GM21447 (cell line): Measurements from ENCODE around the gene TBC1D14.
"Not testable (repeated sequence)": the region's sequence is repeated elsewhere in the genome, so short reads cannot be mapped to it uniquely, and the experiment has no call there.

ENCODE experiments used
- ATAC-seq: cut with Tn5 transposase; IDR thresholded peaks from one replicate; pipeline ENCODE4 v1.9.1; 2021; ENCODE audit not compliant: unreplicated experiment

The TBC1D14 gene

DNA sequence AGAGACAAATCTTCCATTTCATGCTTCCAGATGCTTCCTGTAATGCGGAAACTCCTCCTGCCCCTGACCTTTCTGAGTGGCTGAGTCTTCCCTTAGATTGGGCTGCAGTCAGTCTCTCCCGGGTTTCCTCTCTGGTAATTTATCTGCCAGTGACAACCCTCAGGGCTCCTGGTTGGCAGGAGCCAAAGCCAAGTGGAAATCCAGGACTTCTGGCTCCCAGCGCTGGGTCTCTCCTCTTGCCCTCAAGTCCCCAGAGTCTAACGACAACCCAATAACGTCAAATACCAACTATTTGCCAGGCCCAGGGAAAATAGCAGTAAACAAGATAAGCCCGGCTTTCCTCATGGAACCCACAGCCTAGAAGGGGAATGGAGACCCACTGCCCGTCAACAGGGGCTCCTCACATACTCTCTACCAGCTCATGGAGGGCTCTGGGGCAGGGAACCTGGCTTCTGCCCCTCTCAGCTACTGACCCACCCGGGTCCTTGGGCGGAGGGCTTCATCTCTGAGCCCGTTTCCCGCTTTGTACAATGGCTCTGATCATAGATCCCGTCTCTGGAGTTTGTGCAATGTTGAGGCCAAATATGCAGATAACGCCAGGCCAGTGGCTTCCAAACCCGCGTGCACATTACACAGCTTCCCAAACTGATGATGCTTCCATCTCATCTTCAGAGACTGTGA lies 1.1 kb upstream of the TBC1D14 start:
- ATAC-seq = no peak

- peak; percentile 28 for ATAC-seq
These were observed 329 bp downstream of the TBC1D14 start for GRCh38 chr4:6909970-6910339.

DNA sequence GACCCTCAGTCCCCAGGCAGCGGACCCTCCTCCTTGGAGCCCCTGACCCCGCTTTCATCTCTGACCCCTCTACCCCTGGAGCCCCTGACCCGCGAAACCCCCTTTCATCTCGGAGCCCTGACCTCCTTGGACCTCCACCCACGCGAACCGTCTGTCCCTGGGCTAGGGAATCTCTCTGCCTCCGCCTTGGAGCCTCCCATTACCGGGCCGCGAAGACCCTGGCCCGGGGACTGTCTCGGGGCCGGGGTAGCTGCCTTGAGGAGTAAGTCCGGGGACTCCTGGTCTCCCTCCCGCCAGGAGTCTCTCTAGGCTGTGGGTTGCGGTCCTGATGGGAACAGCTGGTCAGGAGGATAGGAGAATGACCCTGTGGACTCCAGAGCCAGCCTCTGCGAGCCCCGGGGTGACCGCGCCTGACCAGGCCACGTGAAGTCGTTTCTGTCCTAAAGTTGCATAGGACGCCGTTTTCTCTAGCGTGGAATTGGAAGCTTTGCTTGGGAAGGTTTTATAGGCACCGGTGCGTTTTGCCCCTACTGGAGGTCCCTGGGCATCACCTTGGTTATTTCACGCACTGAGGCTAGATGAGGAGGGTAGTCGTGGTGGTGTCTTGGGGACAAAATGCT lies 824 bp downstream of the TBC1D14 start:
- ATAC-seq = no peak

- ATAC-seq = no peak
These were observed 1.6 kb downstream of the TBC1D14 start for GRCh38 chr4:6910960-6911874.

DNA sequence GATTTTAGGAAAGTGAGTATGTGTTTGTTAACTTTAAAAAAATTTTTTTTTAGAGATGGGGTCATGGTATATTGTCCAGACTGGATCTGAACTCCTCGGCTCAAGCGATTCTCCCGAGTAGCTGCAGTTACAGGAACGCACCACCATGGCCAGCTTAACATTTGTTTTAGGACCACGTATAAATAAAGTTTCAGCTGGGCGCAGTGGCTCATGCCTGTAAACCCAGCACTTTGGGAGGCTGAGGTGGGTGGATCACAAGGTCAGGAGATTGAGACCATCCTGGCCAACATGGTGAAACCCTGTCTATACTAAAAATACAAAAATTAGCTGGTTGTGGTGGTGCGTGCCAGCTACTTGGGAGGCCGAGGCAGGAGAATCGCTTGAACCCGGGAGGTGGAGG lies 2.3 kb downstream of the TBC1D14 start:
- ATAC-seq = not testable (repeated sequence)

DNA sequence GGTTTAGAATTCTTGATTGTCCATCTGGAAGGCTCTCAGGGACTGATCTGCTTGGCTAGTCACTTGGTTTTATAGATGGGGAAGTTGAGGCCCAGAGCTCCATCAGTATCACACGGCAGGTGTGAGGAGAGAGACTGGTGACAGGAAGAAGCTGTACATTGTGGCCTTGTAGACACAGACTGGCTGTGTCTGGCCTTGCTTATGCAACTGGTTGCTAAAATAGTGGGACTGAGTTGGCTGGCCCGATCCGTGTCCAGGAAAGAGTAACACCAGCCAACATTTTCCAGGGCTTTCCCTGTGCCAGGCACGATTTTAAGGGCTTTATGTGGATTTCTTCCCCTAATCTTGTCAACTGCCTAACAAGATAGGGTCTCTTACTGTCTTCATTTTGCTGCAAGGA lies 2.8 kb downstream of the TBC1D14 start:
- no peak for ATAC-seq

DNA sequence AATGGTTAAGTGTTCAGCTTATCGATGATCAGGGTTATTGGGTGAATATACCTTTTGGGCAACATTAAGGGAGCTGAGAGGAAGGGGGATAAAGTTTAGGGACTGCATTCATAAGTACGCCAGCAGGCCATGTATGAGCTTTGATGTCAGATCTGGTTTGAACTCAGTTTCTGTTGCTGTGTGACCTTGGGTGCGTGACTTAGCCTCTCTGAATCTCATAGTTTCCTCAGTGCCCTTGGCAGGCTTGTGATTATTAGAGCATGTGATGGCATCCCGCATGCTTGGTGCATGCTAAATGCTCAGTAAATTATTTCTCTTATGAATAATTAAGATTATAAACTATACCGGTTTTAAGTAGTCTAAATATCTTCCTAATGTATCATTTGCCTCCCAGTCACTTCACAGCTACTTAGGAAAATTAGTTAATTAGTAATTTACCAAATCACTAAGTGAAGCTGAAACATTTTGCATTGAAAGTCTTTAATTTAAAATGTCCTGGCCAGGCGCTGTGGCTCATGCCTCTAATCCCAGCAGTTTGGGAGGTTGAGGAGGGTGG lies 3.8 kb downstream of the TBC1D14 start:
- ATAC-seq = no peak

- ATAC-seq = no peak
These were observed 4.8 kb downstream of the TBC1D14 start for GRCh38 chr4:6914448-6914847.

DNA sequence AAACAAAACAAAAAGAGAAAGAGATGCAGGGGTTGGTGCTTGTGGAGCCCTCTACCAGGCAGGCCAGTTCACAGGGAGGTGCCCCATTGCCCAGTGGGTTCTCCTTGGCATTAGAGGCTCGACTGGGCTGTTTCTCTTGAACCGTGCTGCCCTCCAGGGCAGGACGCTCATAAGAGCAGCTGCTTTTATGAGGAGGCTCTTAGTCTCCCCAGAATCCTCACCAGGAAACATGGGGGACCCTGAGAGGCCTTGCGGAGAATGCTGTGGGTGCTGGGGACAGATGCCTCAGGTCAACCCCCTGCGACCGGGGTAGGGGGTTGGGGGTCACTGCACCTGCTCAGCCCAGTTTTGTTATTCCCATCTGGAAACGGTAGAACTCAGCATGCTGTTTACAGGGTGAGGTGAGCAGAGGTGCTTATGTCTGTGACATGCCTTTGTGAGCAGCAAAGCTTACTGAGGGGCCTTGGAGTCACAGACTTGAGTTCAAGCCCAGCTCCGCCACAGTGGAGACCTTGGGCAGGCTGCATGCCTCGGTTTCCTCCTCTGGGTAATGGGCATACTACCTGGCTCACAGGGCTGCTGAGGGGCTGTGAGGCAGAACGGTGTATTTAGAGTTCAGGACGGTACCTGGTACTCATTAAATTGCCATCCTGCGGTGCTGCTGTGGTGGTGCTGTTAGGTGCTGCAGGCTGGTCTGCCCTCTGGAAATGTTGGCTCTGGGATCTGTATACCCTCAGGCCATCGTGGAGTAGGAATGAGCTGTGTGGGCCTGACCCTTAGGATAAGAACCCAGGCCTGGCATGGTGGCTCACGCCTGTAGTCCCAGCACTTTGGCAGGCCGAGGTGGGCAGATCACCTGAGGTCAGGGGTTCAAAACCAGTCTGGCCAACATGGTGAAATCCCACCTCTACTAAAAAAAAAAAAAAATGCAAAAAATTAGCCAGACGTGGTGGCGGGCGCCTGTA lies 5.7 kb downstream of the TBC1D14 start:
- ATAC-seq = no peak

DNA sequence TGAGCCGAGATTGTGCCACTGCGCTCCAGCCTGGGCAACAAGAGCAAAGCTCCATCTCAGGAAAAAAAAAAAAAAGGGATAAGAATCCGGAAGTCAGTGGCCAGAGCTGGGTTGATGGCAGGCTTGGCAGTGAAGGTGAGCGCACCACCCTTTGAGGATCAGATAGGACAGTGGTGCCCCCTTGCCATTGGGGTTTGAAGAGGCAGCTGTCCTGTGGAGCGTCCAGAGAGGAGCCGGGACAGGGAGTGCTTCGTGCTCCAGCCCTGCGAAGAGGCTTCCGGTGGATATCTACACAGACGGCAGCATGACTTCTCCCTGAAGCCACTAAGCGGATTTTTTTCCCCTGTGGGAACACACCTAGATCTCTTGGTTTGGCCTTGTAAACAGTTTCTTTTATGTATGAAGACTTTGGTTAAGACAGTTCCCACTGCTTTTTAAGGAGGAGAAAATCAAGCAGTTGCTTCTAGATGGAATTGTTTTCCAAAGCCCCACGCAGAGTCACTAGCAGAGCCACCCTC lies 6.5 kb downstream of the TBC1D14 start:
- no peak for ATAC-seq

GRCh38 chr4:6916587-6917460 lies 7.2 kb downstream of the TBC1D14 start:
- ATAC-seq = peak; percentile 53

DNA sequence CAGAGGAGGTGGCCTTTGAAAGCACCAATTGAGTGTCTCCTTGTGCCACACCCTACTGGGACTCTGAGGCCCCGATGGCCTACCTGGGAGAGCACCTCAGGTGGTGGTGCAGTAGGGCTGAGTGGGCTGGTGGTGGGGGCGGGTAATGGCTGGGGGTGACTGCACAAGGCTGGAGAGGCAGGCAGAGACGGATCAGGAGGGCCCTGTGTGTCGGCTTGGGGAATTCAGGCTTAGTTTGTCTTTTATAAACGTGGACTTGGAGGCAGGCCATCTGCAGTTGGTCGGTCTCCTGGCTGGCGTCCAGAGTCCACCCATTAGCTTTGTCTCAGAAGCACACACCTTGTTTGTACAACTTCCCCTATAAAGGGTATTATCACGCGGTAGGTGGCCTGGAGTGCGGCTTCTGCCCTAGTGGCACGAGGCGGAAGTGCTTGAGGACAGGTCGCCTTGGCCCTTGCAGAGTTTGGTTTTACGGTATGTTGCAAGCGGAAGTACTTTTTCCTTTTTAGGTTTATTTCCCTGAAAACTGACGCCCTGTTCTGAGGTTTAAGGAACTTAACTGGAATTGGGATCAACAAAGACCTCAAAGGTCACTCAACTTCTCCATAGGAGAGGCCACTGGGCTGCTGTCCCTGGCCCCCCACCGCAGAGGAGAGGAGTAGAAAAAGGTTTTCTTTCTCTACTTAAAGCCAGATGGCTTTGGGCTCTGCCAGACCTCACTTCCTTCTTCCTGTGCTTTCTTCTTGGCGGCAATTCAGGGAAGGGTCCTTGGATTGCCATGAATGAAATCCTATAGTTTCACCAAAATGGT lies 8.0 kb downstream of the TBC1D14 start:
- peak; percentile 69 for ATAC-seq

DNA sequence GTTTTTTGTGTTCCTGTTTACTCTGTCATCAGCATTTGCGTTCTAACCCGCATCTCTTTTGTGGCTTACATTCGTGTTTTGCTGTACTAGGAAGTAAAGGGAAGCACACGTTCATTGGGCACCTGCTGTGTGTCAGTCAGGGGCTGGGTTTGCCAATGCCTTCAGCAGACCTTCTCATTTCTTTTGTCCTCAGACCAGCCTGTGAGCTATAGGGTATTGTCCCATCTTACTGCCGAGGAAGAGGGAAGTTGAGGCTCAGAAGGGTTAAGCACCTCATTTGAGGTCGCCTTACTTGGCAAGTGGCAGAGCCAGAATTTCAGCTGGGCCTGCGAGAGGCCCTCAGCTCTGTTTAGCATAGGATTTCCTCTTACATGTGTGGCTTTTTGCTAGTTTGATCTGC lies 8.7 kb downstream of the TBC1D14 start:
- no peak for ATAC-seq

GRCh38 chr4:6920171-6920570 lies 10.5 kb downstream of the TBC1D14 start:
- ATAC-seq = no peak

DNA sequence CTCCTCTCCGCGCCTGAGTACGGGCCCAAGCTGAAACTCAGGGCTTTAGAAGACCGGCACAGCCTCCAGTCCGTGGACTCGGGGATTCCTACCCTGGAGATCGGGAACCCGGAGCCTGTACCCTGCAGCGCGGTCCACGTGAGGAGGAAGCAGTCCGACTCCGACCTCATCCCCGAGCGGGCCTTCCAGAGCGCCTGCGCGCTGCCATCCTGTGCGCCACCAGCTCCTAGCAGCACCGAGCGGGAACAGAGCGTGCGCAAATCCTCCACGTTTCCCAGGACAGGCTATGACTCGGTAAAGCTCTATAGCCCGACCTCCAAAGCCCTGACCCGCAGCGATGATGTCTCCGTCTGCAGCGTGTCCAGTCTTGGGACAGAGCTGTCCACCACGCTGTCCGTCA lies 13.9 kb downstream of the TBC1D14 start:
- ATAC-seq = no peak

DNA sequence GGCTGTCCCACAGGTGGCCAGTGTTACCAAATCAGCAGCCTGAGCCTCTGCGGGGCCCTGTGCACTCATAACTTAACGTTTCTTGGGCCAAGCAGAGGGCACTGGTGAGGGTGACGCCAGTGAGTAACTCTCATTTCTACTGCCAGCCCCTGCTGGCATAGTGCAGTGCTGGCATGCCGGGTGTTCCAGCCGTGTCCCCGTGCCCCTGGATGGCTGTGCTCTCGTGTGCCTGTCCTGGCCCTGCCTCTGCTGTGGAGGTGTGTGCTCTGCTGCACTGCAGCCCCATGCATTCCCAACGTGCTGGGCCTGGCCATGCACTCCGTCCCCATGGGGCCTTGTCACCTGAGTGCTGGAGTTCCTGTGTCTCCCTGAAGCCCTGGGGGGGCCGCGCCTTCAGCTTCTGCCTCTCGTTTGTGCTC lies 14.7 kb downstream of the TBC1D14 start:
- ATAC-seq = no peak

DNA sequence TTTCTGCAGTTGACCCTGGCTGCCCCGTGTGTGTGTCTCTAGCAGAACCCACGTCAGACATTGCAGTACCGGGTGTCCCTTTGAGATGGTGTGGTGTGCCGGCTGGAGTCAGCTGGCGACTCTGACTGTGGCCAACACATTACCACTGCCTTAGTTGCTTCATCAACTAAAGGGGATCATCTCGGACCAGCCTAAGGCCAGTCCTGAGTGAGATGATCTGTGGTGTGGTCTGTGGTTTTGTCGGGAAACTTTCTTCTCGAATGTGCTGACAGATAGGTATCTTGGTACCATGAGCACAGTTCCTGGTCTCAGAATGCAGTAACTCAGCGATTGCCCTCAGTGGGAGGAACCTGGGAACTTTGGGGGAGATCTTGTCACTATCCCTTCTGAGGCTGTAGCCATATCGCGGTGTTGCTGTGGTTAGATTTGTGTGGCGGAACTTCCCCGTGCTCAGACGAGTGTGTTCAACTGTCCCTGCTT lies 15.8 kb downstream of the TBC1D14 start:
- ATAC-seq = no peak

GRCh38 chr4:6926081-6926480 lies 16.5 kb downstream of the TBC1D14 start:
- no peak for ATAC-seq
